A549 (cell line): ENCODE measurements around the gene FADS1.

Source experiments
- CBX2 ChIP-seq: fragments of 200-600 bp; sonication (generic); IDR thresholded peaks from 2 replicates; pipeline ENCODE4 v1.6.1; 2016; ENCODE audit warnings: low read depth, mild to moderate bottlenecking, borderline replicate concordance
- CTCF ChIP-seq: fragments of >200 bp; sonication (Bioruptor Twin); formaldehyde crosslinking; IDR thresholded peaks from 3 replicates; pipeline ENCODE4 v1.5.1; 2016
- JUNB ChIP-seq: fragments of >200 bp; sonication (Bioruptor Twin); formaldehyde crosslinking; IDR thresholded peaks from 2 replicates; pipeline ENCODE4 v1.6.1; 2016
- MAX ChIP-seq: IDR thresholded peaks from 2 replicates; pipeline ENCODE4 v1.6.1; 2012
- NR3C1 ChIP-seq: fragments of >200 bp; sonication (Bioruptor Twin); formaldehyde crosslinking; IDR thresholded peaks from 3 replicates; pipeline ENCODE4 v1.6.1; 2017
- POLR2A ChIP-seq: IDR thresholded peaks from 2 replicates; pipeline ENCODE4 v1.6.1; 2012; ENCODE audit warnings: mild to moderate bottlenecking, low read length
- RAD21 ChIP-seq, 2 experiments: fragments of >200 bp in 1 of 2; sonication (Bioruptor Twin) in 1 of 2; formaldehyde crosslinking in 1 of 2; IDR thresholded peaks in 1 of 2; conservative IDR thresholded peaks in 1 of 2; 2 replicates in 1 of 2; 3 replicates in 1 of 2; pipeline ENCODE4 v1.6.1; 2012 to 2018; ENCODE audit warnings: inconsistent platforms in 1 of 2
- REST ChIP-seq: fragments of 200-600 bp; sonication (generic); IDR thresholded peaks from 2 replicates; pipeline ENCODE4 v1.6.1; 2016; ENCODE audit warnings: antibody characterized with exemption, mild to moderate bottlenecking, moderate library complexity
- RNF2 ChIP-seq: fragments of 200-600 bp; sonication (generic); IDR thresholded peaks from 2 replicates; pipeline ENCODE4 v1.6.1; 2016; ENCODE audit warnings: low read depth, mild to moderate bottlenecking, antibody characterized with exemption, moderate library complexity, borderline replicate concordance
- USF2 ChIP-seq: fragments of 450-650 bp; IDR thresholded peaks from 2 replicates; pipeline ENCODE4 v1.6.1; 2014; ENCODE audit warnings: antibody characterized with exemption
- ZNF302 ChIP-seq: fragments of 250-450 bp; sonication (Bioruptor Pico); IDR thresholded peaks from 2 replicates; pipeline ENCODE4 v1.9.0; 2021; ENCODE audit warnings: inconsistent platforms, mild to moderate bottlenecking, moderate library complexity

- TF ChIP-seq CTCF (no peak), REST (no peak), ZNF302 (no peak), RNF2 (no peak), POLR2A (no peak), MAX (no peak), CBX2 (no peak), JUNB (no peak), USF2 (no peak), NR3C1 (no peak), RAD21 (conservative IDR thresholded peaks at IDR 0.05 in 1 of 2, IDR thresholded peaks at IDR 0.05 in 1 of 2) (no peak)
Measured at GRCh38 chr11:61751384-61751783, 65.4 kb downstream of the FADS1 start.
